Psoas muscle (tissue), 8 donors: ENCODE results near the gene STXBP1. TPM values are rescaled to one million over a fixed set of nuclear protein-coding genes. Genes with fewer than 3 reads are reported as not detected.
A peak's percentile ranks its signal among the peaks of the same experiment; 100 is the strongest.

Source experiments
- ATAC-seq, 4 donors: fragments of 200-7000 bp; cut with Tn5 transposase; one replicate each; pipeline ENCODE4 v1.9.1; 2020; ENCODE audit warnings: moderate library complexity in 3 of 4, mild to moderate bottlenecking in 2 of 4
- DNase-seq, 2 donors: peaks; one replicate each; pipeline ENCODE4 v3.0.0-alpha.2; 2020
- H3K27ac ChIP-seq: fragments of 200-600 bp; one replicate; pipeline ENCODE4 v1.8.0; 2022
- H3K27me3 ChIP-seq, 3 donors: fragments of 200-600 bp in 1 of 3; one replicate each; pipeline versions ENCODE4 v1.6.1 to v1.8.0; 2013 to 2022; ENCODE audit warnings: low read length in 2 of 3, mild to moderate bottlenecking in 2 of 3, moderate library complexity in 1 of 3; ENCODE audit not compliant: insufficient read depth in 3 of 3
- H3K36me3 ChIP-seq, 2 donors: fragments of 200-600 bp in 1 of 2; one replicate each; pipeline versions ENCODE4 v1.6.1 to v1.8.0; 2013 to 2022; ENCODE audit warnings: low read depth in 1 of 2, mild to moderate bottlenecking in 1 of 2, moderate library complexity in 1 of 2; ENCODE audit not compliant: insufficient read depth in 1 of 2
- H3K4me1 ChIP-seq: fragments of 200-600 bp; one replicate; pipeline ENCODE4 v1.8.0; 2022
- H3K4me3 ChIP-seq: fragments of 200-600 bp; one replicate; pipeline ENCODE4 v1.8.0; 2022; ENCODE audit warnings: mild to moderate bottlenecking
- H3K9me3 ChIP-seq: fragments of 200-600 bp; one replicate; pipeline ENCODE4 v1.8.0; 2022
- CTCF ChIP-seq: fragments of 200-600 bp; IDR thresholded peaks from one replicate; pipeline ENCODE4 v1.8.0; 2022; ENCODE audit warnings: antibody characterized with exemption
- WGBS, 3 donors: extraction: QIAGEN DNeasy Blood & Tissue Kit; methylation state at CpG; one replicate each; pipeline versions ENCODE4 v1.1.6 to v1.1.7; 2013; 5-methylcytosine and 5-hydroxymethylcytosine counted together
- intact Hi-C, 2 donors: fragments of 100-400 bp; cut with DNase I; formaldehyde crosslinking; loops; one replicate each; pipeline versions ENCODE4 v1.11.0 to v1.14.2; 2022
- polyA plus RNA-seq, 3 donors: library from polyadenylated mRNA; stranded (reverse); fragments of 200-250 nt; gene quantifications; one replicate each; pipeline ENCODE4 v1.2.3, GENCODE V29; 2013
- total RNA-seq, 4 donors: library from RNA; stranded (reverse); fragmentation: NEBNext Ultra II Directional in 2 of 4; extraction: Animal tissue kit (Norgen Biotek cat#: 25700) in 2 of 4; gene quantifications; one replicate each; pipeline versions ENCODE4 v1.2.1 to v1.2.4, GENCODE V29; 2021 to 2023
- donor health status: healthy with polysubstance abuse.
- donor health status: DM: no; HTN: no; CAD: no; lungs with moderate emphysema.
- donor health status: Bipolar disorder and iron deficiency.
- donor health status: healthy.
- donor health status: DM: yes; HTN: yes; CAD: no.
- donor health status: DM: no; HTN: no; CAD: no.
- donor health status: DM: no; HTN: no; CAD: no.
- donor health status: DM: yes; HTN: yes; CAD: no.

Gene STXBP1
- total and polyA plus RNA-seq, 7 donors, result 2.8 to 12.3 (median 6.7) TPM

- intact Hi-C loops, result no loop called here
- no peak for DNase-seq
These were observed 46.8 kb upstream of the STXBP1 start for GRCh38 chr9:127565231-127565630.

GRCh38 chr9:127566351-127567001, 45.6 kb upstream of the STXBP1 start:
- H3K4me1 ChIP-seq, result peaks cover 22% of the 10 kb centered on the region
- no peaks in the 10 kb centered on the region for H3K27me3 ChIP-seq
- no peaks in the 10 kb centered on the region for H3K36me3 ChIP-seq
- no peak for ATAC-seq
- 44 to 50% (median 44%) methylated on average over 11 of the region's 11 CpGs for whole genome bisulfite sequencing, 3 donors
- H3K27ac ChIP-seq, result no peak overlapping the region
- H3K4me3 ChIP-seq, result peak overlapping the region; percentile 74
- intact Hi-C loops, result no loop called here
- TF ChIP-seq CTCF, result no peak
- no peaks in the 10 kb centered on the region for H3K9me3 ChIP-seq
- no peak for DNase-seq

More at GRCh38 chr9:127565231-127565630, 46.8 kb upstream of the STXBP1 start:
- no peak for TF ChIP-seq CTCF
- ATAC-seq, result no peak
- Histone ChIP-seq H3K27ac (no peak overlapping the region), H3K4me1 (peaks cover 22% of the 10 kb centered on the region), H3K9me3 (no peaks in the 10 kb centered on the region), H3K27me3 (no peaks in the 10 kb centered on the region), H3K4me3 (no peak overlapping the region), H3K36me3 (peaks cover 0 to 7% of the 10 kb centered on the region in 2 donors)
- 92 to 94% (median 92%) methylated on average over 11 of the region's 11 CpGs for WGBS, 3 donors

GRCh38 chr9:127567035-127567729, 44.9 kb upstream of the STXBP1 start:
- Histone ChIP-seq H3K27me3 (no peaks in the 10 kb centered on the region), H3K4me1 (peaks cover 22% of the 10 kb centered on the region), H3K36me3 (no peaks in the 10 kb centered on the region), H3K27ac (peak overlapping the region; percentile 63), H3K4me3 (peak overlapping the region; percentile 74), H3K9me3 (no peaks in the 10 kb centered on the region)
- DNase-seq (peak; percentile 47 to 66), ATAC-seq (peak; percentile 45 to 54 (median 49))
- TF ChIP-seq CTCF, result no peak
- 15 to 28% (median 21%) methylated on average over 16 of the region's 16 CpGs for WGBS, 3 donors
- intact Hi-C loops, result no loop called here

GRCh38 chr9:127567730-127568617, 44.1 kb upstream of the STXBP1 start:
- intact Hi-C loops, result no loop called here
- Histone ChIP-seq H3K27me3 (no peaks in the 10 kb centered on the region), H3K27ac (peak overlapping the region; percentile 63), H3K9me3 (no peaks in the 10 kb centered on the region), H3K4me1 (peaks cover 16% of the 10 kb centered on the region), H3K36me3 (no peaks in the 10 kb centered on the region), H3K4me3 (peak overlapping the region; percentile 74)
- ATAC-seq (peak in 1 of 4 donors; percentile 29), DNase-seq (peak; percentile 34 to 66)
- WGBS, 3 donors, result 9 to 14% (median 12%) methylated on average over 24 to 36 of the region's 36 CpGs
- TF ChIP-seq CTCF, result no peak
